ENCODE results near the gene ITGB3BP.

DNA sequence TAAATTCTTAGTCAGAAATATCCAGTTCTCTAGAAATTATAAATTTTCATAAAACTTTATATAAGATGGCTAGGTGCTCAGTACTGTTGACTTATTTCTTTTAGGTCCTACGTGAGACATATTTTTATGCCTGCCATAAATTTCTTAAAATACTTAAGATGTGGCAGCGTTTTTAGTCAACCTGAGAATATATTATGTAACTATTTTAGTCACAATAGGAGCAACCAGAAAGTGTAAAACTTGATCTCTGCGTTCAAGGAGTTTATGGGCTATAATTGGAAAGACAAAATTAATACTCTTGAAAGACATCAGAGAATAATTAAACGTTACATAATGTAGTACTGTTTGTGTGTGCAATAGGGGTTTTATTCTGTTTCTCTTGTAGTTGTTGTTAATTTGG, 46.0 kb upstream of the ITGB3BP start:
- TF ChIP-seq CTCF (IDR thresholded peaks at IDR 0.05): no peak
- no peak for TF ChIP-seq TCF7L2 (IDR thresholded peaks at IDR 0.05; ENCODE audit: low read depth, low read length)
- TF ChIP-seq, protein P1, sequence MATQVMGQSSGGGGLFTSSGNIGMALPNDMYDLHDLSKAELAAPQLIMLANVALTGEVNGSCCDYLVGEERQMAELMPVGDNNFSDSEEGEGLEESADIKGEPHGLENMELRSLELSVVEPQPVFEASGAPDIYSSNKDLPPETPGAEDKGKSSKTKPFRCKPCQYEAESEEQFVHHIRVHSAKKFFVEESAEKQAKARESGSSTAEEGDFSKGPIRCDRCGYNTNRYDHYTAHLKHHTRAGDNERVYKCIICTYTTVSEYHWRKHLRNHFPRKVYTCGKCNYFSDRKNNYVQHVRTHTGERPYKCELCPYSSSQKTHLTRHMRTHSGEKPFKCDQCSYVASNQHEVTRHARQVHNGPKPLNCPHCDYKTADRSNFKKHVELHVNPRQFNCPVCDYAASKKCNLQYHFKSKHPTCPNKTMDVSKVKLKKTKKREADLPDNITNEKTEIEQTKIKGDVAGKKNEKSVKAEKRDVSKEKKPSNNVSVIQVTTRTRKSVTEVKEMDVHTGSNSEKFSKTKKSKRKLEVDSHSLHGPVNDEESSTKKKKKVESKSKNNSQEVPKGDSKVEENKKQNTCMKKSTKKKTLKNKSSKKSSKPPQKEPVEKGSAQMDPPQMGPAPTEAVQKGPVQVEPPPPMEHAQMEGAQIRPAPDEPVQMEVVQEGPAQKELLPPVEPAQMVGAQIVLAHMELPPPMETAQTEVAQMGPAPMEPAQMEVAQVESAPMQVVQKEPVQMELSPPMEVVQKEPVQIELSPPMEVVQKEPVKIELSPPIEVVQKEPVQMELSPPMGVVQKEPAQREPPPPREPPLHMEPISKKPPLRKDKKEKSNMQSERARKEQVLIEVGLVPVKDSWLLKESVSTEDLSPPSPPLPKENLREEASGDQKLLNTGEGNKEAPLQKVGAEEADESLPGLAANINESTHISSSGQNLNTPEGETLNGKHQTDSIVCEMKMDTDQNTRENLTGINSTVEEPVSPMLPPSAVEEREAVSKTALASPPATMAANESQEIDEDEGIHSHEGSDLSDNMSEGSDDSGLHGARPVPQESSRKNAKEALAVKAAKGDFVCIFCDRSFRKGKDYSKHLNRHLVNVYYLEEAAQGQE (IDR thresholded peaks at IDR 0.05; ENCODE audit: insufficient read depth in 1 of 2, low read depth in 2 of 2, low read length in 1 of 2): no peak
- no peak for TF ChIP-seq POLR2AphosphoS5 (IDR thresholded peaks at IDR 0.05; ENCODE audit: low read depth, low read length)
- no peak for TF ChIP-seq SIN3A (IDR thresholded peaks at IDR 0.05; ENCODE audit: borderline replicate concordance, insufficient read depth, low read depth, low read length)

Measured in Panc1 (cell line).